GM13977 (cell line): Measurements from ENCODE around the gene CLTRN.
"Not testable (repeated sequence)": the region's sequence is repeated elsewhere in the genome, so short reads cannot be mapped to it uniquely, and the experiment has no call there.

Experiments
- DNase-seq: peaks from one replicate; pipeline ENCODE4 v3.0.0; 2012; ENCODE audit warnings: low spot score
- CTCF ChIP-seq: IDR thresholded peaks from 2 replicates; pipeline ENCODE4 v1.5.1; 2012; ENCODE audit warnings: mild to moderate bottlenecking, control low read depth; ENCODE audit not compliant: insufficient read depth; ENCODE audit errors: extremely low read depth, missing control alignments
- in situ Hi-C: fragments of 300-500 bp; cut with MboI; formaldehyde crosslinking; loops from one replicate; pipeline ENCODE4 v1.12.0; 2022; ENCODE audit warnings: low sequenced_read_pairs, low pct_unique_long_range_greater_than_20kb, mixed read lengths, inconsistent platforms; ENCODE audit not compliant: unreplicated experiment

The CLTRN gene

GRCh38 chrX:15674841-15675489, 10.4 kb upstream of the CLTRN start:
- in situ Hi-C loops, result loop anchor here (25.0 kb wide), 2 partner anchors 188 to 338 kb away; partner anchors contain the start of genes PIGA and PIR
- no peak for TF ChIP-seq CTCF
- peak; percentile 88 for DNase-seq

- in situ Hi-C loops, result loop anchor here (25.0 kb wide), 2 partner anchors 187 to 337 kb away; partner anchors contain the start of genes PIGA and PIR
- no peak for DNase-seq
- TF ChIP-seq CTCF, result no peak
These were observed 9.9 kb upstream of the CLTRN start for GRCh38 chrX:15674514-15674840.

- no peak for TF ChIP-seq CTCF
- no peak for DNase-seq
- in situ Hi-C loops, result loop anchor here (25.0 kb wide), 2 partner anchors 187 to 337 kb away; partner anchors contain the start of genes PIGA and PIR
These were observed 9.4 kb upstream of the CLTRN start for GRCh38 chrX:15673970-15674369.

- DNase-seq, result no peak
- TF ChIP-seq CTCF, result no peak
- in situ Hi-C loops, result loop anchor here (25.0 kb wide), 2 partner anchors 186 to 336 kb away; partner anchors contain the start of genes PIGA and PIR
These were observed 8.3 kb upstream of the CLTRN start for GRCh38 chrX:15672881-15673280.

- in situ Hi-C loops, result loop anchor here (25.0 kb wide), 2 partner anchors 176 to 326 kb away; partner anchors contain the start of genes PIGA and PIR
- no peak for TF ChIP-seq CTCF
- DNase-seq, result no peak
These were observed 1.2 kb downstream of the CLTRN start for GRCh38 chrX:15663439-15663838.

- in situ Hi-C loops, result loop anchor here (25.0 kb wide), 2 partner anchors 168 to 318 kb away; partner anchors contain the start of genes PIGA and PIR
- not testable (repeated sequence) for DNase-seq
These were observed 9.8 kb downstream of the CLTRN start for GRCh38 chrX:15654804-15655203.

GRCh38 chrX:15653961-15654360, 10.6 kb downstream of the CLTRN start:
- in situ Hi-C loops, result loop anchor here (25.0 kb wide), 2 partner anchors 167 to 317 kb away; partner anchors contain the start of genes PIGA and PIR
- DNase-seq, result no peak
- TF ChIP-seq CTCF, result no peak

GRCh38 chrX:15647510-15647909, 17.1 kb downstream of the CLTRN start:
- DNase-seq, in situ Hi-C loops: not testable (repeated sequence)
